PC-3 (cell line): Measurements from ENCODE around the gene TRIM47.

Experiments
- EZH2 ChIP-seq: fragments of 300-600 bp; sonication (generic); IDR thresholded peaks from one replicate; pipeline ENCODE4 v1.6.1; 2017; ENCODE audit warnings: antibody characterized with exemption, mild to moderate bottlenecking, low read length; ENCODE audit not compliant: unreplicated experiment
- EZH2phosphoT487 ChIP-seq: fragments of 300-600 bp; sonication (generic); IDR thresholded peaks from 2 replicates; pipeline ENCODE4 v1.6.1; 2018; ENCODE audit warnings: mild to moderate bottlenecking, antibody characterized with exemption, low read length, borderline replicate concordance
- TF ChIP-seq, protein P1 (sequence below): fragments of 300-600 bp; sonication (generic); conservative IDR thresholded peaks from 2 replicates; pipeline ENCODE4 v1.5.1; 2017; ENCODE audit warnings: antibody characterized with exemption, low read depth, mild to moderate bottlenecking, low read length

DNA sequence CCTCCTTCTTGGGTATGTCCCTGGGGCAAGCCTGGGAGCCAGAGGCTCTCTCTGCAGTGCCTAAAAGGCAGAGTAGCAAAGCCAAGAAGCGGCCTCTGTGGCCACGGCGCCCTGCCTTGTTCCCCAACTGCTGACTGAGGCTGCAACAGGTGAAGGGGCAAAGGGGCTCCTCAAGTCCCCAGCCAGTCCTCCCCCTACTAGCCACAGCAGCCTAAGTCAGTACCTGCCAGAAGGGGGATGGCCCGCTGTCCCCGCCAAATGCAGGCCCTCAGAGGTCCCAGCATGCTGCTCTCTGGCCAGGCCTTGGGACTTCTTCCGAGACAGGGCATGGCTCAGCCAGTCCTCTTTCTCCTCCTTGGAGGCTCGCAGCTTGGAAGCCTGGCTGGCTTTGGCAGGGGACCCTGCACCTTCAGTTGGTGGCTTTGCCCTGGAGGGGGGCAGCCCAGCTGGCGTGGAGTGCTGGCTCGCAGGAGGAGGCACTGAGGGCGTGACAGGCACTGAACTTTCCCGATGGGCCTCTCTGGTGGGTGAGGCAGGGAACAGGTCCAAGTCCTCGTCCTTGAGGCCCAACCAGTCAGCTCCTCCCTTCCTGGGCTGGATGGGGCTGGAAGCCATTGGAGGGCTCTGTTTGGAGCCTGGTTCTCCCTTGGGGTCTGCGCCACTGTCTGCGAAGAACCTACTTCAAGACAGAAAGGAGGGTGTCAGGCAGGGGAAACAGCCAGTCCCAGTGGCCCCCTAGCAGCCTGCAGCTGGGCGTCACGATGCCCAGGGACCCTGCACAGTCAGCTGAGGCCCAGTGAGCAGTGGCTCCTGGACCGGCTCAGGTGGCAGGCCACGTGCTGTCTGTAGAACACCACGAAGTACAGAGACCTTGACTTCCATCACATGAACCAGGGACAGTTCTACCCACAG lies 44.8 kb upstream of the TRIM47 start:
- TF ChIP-seq EZH2 (no peak), EZH2phosphoT487 (no peak)
- TF ChIP-seq, protein P1, sequence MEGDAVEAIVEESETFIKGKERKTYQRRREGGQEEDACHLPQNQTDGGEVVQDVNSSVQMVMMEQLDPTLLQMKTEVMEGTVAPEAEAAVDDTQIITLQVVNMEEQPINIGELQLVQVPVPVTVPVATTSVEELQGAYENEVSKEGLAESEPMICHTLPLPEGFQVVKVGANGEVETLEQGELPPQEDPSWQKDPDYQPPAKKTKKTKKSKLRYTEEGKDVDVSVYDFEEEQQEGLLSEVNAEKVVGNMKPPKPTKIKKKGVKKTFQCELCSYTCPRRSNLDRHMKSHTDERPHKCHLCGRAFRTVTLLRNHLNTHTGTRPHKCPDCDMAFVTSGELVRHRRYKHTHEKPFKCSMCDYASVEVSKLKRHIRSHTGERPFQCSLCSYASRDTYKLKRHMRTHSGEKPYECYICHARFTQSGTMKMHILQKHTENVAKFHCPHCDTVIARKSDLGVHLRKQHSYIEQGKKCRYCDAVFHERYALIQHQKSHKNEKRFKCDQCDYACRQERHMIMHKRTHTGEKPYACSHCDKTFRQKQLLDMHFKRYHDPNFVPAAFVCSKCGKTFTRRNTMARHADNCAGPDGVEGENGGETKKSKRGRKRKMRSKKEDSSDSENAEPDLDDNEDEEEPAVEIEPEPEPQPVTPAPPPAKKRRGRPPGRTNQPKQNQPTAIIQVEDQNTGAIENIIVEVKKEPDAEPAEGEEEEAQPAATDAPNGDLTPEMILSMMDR: no peak
